CD4-positive, alpha-beta T cell treated with Interleukin-15 for 1 hour (primary cell): ENCODE data around the gene LRP11.
"Not testable (repeated sequence)": the region's sequence is repeated elsewhere in the genome, so short reads cannot be mapped to it uniquely, and the experiment has no call there.

Source experiments
- DNase-seq: peaks from one replicate; pipeline ENCODE4 v3.0.0-alpha.2; 2020

LRP11 gene

DNA sequence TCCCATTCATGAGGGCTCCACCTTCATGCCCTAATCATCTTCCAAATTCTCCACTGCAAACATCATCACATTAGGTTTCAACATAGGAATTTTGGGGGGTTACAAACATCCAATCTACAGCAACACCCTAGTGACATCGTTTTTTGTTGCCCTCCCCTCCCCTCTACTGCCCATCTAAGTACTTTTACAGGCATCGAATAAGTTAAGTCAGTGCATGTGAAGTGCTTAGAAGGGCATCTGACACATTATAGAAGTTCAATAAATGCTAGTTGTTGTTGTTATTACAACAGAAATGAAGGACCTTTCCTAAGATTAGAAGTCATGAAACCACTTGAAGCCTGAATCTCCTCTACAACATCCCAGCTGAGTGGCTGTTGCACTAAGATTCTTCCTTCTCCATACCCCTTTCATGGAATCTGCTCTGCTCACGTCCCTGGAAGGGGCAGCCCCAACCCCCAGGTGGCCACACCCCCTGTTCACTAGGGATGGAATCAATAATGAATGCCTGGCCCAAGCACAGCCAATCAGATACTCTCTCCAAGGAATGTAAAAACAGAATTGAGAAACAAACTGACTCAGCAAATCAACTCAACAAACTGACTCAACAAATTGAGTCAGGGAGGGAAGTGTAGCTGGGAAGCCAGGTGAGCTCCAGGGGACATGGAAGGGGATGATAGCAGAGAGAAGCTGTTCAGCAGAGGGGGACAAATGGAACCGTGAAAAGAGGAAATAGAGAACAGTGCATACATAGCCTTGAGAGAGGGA, 3.9 kb upstream of the LRP11 start:
- no peak for DNase-seq

DNA sequence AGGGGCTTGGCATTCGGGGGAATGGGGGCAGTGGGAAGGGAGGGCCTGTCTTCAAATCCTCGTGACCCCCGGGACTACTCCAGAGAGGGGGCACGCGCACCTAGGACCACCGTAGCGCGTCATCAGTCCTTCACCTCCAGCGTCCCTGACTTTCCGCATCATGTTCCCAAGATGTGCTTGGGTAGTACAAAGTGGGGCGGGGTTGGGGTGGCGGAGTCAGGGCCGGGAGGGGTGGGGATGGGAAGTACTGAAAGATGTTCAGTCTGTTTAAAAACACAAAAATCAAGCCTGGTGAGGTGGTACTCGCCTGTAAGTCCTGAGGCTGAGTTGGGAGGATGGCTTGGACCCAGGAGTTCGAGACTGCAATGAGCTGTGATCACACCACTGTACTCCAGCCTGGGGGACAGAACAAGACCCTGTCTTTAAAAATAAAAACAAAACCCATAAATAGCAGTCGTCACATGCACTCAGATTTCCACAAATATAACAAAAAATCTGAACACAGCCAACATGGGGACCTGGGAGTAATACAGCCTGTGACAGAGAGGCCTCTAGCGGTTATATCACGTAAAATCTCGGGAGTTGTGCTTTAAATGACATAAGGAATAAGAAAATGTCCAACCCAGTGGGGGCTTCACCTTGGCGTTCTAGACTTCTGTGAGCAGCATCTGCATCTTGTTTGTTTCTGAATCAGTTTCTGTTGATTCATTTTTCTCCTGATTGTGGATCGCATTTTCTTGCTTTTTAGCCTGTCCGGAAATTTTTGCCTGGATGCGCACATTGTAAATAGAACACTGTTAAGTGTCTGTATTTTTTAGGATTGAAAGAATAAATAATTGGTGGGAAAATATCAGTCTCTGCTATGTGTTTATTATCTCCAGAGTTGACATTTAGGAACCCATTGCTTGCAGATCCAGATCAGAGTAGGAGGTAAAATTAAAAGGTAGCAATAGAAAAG, 698 bp upstream of the LRP11 start:
- peak; percentile 29 for DNase-seq

DNA sequence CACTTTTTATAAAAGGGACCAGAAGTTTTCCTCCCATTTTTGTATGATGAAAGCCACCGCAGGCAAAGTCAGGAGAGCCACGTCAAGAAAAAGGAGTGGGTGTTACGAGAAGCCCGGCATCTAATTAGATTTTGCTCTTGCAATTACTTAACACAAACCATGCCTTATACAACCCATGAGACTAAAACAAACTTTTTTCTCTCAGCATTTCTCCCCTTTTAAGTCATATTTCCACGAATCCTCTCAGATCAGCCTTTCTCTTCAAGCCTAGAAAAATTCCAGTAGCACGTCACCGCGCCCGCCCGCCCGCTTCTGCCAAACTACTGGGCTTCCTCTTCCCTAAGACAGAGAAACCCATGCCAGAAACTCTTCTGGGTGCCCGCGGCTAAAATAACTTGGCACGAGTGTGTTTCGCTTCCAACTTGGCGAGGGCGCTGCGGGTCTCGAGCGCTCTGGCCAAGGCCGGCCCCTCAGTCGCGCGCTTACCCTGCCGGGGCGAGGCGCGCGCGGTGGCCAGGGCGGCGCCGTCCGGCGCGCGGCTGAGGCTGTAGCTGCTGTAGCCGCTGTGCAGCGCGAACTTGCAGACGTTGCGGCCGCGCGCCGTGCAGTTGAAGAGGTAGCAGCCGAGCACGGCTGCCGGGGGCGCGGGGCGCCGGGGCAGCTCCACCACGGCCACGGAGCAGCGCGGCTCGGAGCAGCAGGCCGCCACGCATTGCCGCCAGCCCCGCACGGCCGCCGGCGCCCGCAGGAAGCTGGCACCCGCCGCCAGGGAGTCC, 1.0 kb downstream of the LRP11 start:
- peak; percentile 20 for DNase-seq

- DNase-seq, result not testable (repeated sequence)
Measured at GRCh38 chr6:149862424-149862738, 1.8 kb downstream of the LRP11 start.

DNA sequence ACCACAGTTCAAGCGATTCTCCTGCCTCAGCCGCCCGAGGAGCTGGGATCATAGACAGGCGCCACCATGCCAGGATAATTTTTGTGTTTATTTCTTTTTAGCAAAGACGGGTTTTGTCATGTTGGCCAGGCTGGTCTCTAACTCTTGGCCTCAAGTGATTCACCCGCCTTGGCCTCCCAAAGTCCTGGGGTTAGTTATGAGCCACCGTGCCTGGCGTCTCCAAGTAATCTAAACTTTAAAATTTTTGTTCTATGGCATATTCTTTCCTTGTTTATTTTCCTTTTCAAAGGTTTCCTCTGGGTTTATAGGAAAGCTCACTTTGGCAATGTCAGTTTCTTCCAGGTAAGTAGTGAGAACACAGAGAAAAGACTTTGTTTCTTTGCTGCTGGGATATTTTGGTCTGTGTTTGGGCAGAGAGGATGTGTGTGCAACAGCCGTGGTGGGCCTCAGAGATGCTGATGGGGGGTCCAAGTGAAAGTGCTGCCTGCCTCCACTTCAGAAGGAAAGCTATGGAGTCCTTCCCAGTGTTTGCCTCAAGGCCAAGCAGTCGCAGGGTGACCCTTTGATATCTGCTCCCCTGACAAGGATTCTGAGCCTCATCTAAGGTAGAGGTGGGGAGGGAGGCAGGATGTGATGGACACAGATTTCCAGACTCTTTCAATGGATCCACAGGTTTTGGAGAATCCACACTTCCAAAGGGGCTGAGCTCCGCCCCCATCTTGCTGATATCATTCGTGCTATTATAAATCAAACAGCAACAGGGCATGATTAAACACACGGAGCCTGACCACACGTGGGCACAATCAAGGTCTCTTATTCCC, 2.3 kb downstream of the LRP11 start:
- no peak for DNase-seq

- no peak for DNase-seq
Measured at GRCh38 chr6:149860834-149861602, 3.1 kb downstream of the LRP11 start.

- no peak for DNase-seq
Measured at GRCh38 chr6:149860513-149860833, 3.7 kb downstream of the LRP11 start.

- DNase-seq, result no peak
Measured at GRCh38 chr6:149859938-149860337, 4.2 kb downstream of the LRP11 start.

DNA sequence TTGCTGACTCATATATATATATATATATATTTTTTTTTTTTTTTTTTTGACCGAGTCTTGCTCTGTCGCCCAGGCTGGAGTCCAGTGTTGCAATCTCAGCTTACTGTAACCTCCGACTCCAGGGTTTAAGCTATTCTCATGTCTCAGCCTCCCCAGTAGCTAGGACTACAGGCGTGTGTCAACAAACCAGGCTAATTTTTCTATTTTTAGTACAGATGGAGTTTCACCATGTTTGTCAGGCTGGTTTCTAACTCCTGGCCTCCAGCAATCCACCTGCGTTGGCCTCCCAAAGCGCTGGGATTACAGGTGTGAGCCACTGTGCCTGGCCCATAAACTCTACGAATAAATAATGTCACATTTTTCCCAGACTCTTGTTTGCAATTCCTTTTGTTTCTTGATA, 4.8 kb downstream of the LRP11 start:
- DNase-seq, result no peak

DNA sequence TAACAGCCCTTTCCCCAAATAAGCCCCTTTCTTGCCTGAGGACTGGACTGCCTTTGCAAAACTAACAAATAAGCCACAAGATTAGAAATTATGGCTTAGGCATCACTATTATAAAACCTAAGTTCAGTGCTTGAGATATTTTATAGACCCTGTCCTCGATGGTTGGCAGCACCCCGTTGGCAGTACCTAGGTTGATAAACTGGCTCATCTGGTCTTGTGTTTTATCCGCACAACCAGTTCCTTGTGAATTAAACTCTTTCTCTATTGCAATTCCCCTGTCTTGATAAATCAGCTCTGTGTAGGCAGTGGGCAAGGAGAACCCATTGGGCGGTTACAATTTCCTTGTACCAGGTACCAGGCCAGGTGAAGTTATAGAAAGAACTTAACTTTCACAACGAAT, 6.6 kb downstream of the LRP11 start:
- DNase-seq, result no peak

DNA sequence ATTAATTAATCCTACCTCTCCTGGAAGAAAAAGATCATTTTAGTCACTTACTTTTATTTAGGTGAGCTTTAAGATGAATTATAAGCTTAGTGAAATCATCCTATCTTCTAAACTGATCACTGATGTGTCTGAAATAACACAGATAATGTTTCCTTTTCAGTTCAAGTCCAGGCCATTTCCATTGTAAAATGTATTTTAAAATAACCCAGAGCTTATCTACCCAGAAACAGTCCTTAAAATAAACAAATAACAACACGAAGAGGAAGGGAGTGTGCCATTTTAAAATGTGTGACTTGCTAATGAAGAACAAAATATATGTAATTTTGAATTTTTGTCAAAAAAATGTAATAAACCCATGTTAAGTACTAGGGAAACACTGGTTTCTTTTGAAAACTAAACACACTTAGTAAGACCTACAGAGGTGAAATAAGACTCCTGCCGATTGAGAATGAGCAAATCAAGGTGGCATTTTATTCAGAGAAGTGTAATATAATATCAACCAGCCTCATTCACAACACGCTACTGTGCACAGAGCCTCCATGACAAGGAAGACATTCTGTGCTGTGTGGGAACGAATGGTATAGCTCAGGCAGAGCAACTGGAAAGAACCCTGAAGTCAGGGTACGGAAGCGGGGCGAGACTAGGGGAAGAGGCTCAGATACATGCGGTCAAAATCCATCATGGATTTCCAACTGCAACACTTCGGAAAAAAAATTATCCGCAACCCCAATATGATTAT, 7.7 kb downstream of the LRP11 start:
- DNase-seq, result no peak

DNA sequence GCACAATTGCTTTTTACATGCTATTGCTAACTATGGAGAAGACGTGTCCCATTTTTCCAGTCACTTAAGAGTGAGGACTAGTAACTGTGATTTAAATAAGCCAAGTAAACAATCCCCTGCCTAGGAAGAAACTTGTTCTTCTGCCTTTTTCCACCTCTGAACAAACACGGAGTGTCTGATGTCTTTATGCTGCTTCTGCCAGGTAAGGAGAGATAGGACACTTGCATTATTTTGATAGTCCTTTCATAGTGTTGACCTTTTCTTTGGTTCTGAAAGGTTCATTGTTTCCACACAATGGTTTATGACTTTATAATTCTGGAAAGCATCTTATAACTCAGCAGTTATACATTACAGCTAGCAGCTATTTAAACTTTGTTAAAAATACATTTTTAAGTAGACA, 8.4 kb downstream of the LRP11 start:
- DNase-seq, result no peak

DNA sequence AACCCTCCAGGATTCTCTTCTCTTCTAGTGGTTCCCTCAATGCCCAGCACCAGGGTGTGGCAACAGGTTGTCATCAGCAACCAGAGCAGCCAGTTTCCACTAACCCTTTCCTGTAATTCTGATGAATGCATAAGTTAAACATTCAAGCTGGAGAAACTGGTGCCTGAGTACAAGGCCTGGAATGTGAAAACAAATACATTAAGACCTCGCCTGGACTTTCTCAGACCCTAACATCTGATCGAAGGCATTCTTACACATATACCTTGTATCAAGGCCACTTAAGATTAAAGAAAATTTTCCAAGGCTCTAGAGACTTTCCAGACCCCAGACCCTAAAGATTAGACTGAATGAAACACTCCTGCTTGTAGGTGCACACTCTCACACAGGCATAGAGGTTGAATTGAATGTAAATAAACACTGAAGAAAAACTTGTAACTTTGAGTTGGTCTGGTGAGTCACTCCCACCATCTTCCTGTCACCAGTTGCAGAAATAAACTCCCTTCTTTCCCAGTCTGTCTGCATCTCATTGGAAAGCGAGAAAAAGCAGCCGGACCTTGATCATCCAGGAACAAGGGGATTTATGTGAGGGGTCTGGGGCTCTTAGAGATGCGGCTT, 9.0 kb downstream of the LRP11 start:
- no peak for DNase-seq

- no peak for DNase-seq
Measured at GRCh38 chr6:149854532-149854931, 9.6 kb downstream of the LRP11 start.

- DNase-seq, result not testable (repeated sequence)
Measured at GRCh38 chr6:149854017-149854416, 10.1 kb downstream of the LRP11 start.

DNA sequence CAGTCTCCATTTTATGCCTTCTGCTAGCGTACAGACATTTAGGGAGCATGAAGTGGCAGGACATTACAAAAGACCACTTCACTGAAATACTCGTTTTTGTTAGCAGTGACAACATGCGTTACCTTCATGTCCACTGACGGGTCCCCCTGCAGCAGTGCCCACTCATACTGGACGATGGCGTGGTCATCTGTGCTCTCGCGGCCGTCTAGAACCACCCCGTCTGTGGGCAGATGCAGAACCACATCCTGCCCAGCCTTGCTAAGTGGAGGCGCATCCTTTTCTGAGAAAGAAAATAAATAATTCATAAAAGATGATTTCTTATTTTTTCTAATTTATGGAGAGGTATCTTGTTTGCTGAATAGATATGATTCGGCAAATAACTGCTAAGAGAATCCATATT, 11.3 kb downstream of the LRP11 start:
- no peak for DNase-seq

- peak; percentile 25 for DNase-seq
Measured at GRCh38 chr6:149852180-149852579, 12.0 kb downstream of the LRP11 start.

DNA sequence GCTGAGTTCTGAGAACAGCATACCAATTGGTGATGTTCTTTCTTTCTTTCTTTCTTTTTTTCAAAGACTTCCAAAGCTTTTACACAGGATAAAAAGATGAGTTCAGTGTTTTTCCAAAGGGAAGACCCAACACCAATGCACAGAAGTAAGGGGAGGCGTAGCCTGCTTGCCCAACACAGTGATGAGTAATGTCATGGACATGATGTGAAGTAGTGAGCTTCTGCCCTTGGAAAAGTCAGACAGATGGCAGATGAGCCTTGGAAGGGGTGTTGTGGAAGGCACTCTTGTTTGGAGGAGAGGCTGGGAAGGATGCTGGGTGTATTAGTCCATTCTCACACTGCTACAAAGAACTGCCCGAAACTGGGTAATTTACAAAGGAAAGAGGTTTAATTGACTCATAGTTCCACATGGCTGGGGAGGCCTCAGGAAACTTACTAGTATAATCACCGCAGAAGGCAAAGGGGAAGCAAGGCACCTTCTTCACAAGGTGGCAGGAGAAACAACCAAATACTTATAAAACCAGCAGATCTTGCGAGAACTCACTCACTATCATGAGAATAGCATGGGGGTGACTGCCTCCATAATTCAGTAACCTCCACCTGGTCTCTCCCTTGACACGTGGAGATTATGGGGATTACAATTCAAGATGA, 12.6 kb downstream of the LRP11 start:
- DNase-seq, result no peak

- DNase-seq, result not testable (repeated sequence)
Measured at GRCh38 chr6:149848343-149848742, 15.8 kb downstream of the LRP11 start.

- no peak for DNase-seq
Measured at GRCh38 chr6:149847939-149848267, 16.3 kb downstream of the LRP11 start.
